ENCODE data around the gene INTS11. TPM values are rescaled to one million over a fixed set of nuclear protein-coding genes. Genes with fewer than 3 reads are reported as not detected.

INTS11 gene
- total and polyA plus RNA-seq, 2 experiments from 2014 or later: 102 to 161 TPM

DNA sequence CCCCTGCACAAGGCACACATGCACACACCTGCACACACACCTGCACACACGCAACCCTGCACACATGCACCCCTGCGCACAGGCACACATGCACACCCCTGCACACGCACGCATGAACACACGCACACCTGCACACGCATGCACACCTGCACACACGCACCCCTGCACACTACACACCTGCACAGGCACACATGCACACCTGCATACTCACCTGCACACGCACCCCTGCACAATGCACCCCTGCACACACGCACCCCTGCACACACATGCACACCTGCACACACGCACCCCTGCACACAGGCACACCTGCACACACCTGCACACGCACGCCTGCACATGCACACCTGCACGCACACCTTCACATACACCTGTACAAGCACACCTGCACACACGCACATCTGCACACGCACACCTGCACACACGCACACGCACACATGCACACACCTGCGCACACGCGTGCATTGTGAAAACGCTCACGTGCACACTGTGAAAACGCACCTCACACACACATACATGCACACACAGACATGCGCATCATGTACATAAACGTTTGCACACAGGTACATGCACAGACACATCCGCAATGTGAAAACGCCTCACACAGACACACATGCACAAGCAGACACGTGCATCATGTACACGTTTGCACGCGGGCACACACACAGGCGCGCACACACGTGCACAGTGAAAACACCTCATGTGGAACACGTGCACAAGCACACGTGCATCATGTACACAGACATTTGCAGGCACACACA lies 16.5 kb upstream of the INTS11 start:
- Histone ChIP-seq H3K4me1 (ENCODE audit: insufficient read depth) (no peaks in the 10 kb centered on the region), H3K27me3 (ENCODE audit: insufficient read depth) (no peaks in the 10 kb centered on the region), H3K79me2 (replicated peaks; ENCODE audit: insufficient read depth) (no peaks in the 10 kb centered on the region), H3K4me3 (no peak overlapping the region), H2AFZ (no peak overlapping the region), H4K20me1 (replicated peaks; ENCODE audit: insufficient read depth) (0 out of 2 replicates have a peak, but pooled peaks cover 3% of the 10 kb centered on the region), H3K4me2 (no peak overlapping the region), H3K9me2 (ENCODE audit: insufficient read depth) (no peaks in the 10 kb centered on the region), H3K36me3 (ENCODE audit: insufficient read depth) (no peaks in the 10 kb centered on the region), H3K27ac (ENCODE audit: low read depth) (no peak overlapping the region), H3F3A (replicated peaks; ENCODE audit: low read depth) (peaks cover 9% of the 10 kb centered on the region)
- Mint-ChIP-seq H3K4me1 (no peaks in the 10 kb centered on the region; the same call in 2 of the 3 replicates), H3K27ac (no peak overlapping the region), H3K9me3 (no peaks in the 10 kb centered on the region; the same call in 2 of the 3 replicates), H3K36me3 (ENCODE audit: low read depth) (peaks cover 18% of the 10 kb centered on the region), H3K27me3 (ENCODE audit: insufficient read depth, low read depth, poor library complexity) (peaks cover 6% of the 10 kb centered on the region), H3K4me3 (no peak overlapping the region)
- ATAC-seq: no peak
- no peak for DNase-seq (ENCODE audit: low spot score)
- TF ChIP-seq JUNB (IDR thresholded peaks at IDR 0.05; ENCODE audit: unreplicated experiment): no peak
- TF ChIP-seq, protein P1, sequence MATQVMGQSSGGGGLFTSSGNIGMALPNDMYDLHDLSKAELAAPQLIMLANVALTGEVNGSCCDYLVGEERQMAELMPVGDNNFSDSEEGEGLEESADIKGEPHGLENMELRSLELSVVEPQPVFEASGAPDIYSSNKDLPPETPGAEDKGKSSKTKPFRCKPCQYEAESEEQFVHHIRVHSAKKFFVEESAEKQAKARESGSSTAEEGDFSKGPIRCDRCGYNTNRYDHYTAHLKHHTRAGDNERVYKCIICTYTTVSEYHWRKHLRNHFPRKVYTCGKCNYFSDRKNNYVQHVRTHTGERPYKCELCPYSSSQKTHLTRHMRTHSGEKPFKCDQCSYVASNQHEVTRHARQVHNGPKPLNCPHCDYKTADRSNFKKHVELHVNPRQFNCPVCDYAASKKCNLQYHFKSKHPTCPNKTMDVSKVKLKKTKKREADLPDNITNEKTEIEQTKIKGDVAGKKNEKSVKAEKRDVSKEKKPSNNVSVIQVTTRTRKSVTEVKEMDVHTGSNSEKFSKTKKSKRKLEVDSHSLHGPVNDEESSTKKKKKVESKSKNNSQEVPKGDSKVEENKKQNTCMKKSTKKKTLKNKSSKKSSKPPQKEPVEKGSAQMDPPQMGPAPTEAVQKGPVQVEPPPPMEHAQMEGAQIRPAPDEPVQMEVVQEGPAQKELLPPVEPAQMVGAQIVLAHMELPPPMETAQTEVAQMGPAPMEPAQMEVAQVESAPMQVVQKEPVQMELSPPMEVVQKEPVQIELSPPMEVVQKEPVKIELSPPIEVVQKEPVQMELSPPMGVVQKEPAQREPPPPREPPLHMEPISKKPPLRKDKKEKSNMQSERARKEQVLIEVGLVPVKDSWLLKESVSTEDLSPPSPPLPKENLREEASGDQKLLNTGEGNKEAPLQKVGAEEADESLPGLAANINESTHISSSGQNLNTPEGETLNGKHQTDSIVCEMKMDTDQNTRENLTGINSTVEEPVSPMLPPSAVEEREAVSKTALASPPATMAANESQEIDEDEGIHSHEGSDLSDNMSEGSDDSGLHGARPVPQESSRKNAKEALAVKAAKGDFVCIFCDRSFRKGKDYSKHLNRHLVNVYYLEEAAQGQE (IDR thresholded peaks at IDR 0.05; ENCODE audit: unreplicated experiment): no peak
- TF ChIP-seq, protein P2, sequence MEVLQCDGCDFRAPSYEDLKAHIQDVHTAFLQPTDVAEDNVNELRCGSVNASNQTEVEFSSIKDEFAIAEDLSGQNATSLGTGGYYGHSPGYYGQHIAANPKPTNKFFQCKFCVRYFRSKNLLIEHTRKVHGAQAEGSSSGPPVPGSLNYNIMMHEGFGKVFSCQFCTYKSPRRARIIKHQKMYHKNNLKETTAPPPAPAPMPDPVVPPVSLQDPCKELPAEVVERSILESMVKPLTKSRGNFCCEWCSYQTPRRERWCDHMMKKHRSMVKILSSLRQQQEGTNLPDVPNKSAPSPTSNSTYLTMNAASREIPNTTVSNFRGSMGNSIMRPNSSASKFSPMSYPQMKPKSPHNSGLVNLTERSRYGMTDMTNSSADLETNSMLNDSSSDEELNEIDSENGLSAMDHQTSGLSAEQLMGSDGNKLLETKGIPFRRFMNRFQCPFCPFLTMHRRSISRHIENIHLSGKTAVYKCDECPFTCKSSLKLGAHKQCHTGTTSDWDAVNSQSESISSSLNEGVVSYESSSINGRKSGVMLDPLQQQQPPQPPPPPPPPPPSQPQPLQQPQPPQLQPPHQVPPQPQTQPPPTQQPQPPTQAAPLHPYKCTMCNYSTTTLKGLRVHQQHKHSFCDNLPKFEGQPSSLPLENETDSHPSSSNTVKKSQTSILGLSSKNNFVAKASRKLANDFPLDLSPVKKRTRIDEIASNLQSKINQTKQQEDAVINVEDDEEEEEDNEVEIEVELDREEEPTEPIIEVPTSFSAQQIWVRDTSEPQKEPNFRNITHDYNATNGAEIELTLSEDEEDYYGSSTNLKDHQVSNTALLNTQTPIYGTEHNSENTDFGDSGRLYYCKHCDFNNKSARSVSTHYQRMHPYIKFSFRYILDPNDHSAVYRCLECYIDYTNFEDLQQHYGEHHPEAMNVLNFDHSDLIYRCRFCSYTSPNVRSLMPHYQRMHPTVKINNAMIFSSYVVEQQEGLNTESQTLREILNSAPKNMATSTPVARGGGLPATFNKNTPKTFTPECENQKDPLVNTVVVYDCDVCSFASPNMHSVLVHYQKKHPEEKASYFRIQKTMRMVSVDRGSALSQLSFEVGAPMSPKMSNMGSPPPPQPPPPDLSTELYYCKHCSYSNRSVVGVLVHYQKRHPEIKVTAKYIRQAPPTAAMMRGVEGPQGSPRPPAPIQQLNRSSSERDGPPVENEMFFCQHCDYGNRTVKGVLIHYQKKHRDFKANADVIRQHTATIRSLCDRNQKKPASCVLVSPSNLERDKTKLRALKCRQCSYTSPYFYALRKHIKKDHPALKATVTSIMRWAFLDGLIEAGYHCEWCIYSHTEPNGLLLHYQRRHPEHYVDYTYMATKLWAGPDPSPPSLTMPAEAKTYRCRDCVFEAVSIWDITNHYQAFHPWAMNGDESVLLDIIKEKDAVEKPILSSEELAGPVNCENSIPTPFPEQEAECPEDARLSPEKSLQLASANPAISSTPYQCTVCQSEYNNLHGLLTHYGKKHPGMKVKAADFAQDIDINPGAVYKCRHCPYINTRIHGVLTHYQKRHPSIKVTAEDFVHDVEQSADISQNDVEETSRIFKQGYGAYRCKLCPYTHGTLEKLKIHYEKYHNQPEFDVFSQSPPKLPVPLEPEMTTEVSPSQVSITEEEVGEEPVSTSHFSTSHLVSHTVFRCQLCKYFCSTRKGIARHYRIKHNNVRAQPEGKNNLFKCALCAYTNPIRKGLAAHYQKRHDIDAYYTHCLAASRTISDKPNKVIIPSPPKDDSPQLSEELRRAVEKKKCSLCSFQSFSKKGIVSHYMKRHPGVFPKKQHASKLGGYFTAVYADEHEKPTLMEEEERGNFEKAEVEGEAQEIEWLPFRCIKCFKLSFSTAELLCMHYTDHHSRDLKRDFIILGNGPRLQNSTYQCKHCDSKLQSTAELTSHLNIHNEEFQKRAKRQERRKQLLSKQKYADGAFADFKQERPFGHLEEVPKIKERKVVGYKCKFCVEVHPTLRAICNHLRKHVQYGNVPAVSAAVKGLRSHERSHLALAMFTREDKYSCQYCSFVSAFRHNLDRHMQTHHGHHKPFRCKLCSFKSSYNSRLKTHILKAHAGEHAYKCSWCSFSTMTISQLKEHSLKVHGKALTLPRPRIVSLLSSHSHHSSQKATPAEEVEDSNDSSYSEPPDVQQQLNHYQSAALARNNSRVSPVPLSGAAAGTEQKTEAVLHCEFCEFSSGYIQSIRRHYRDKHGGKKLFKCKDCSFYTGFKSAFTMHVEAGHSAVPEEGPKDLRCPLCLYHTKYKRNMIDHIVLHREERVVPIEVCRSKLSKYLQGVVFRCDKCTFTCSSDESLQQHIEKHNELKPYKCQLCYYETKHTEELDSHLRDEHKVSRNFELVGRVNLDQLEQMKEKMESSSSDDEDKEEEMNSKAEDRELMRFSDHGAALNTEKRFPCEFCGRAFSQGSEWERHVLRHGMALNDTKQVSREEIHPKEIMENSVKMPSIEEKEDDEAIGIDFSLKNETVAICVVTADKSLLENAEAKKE (CRISPR knock-in tag; IDR thresholded peaks at IDR 0.05): no peak
- no peak for TF ChIP-seq NANOG (IDR thresholded peaks at IDR 0.05; ENCODE audit: borderline replicate concordance)
- TF ChIP-seq EZH2 (IDR thresholded peaks at IDR 0.05; ENCODE audit: low read depth, unreplicated experiment): no peak
- no peak for TF ChIP-seq ZNF331 (CRISPR knock-in tag; IDR thresholded peaks at IDR 0.05; ENCODE audit: low read depth)
- no peak for TF ChIP-seq POLR2AphosphoS5 (IDR thresholded peaks at IDR 0.05; ENCODE audit: low read depth)
- no peak for TF ChIP-seq EZH2phosphoT487 (IDR thresholded peaks at IDR 0.05; ENCODE audit: unreplicated experiment)
- TF ChIP-seq ZNF114 (CRISPR knock-in tag; IDR thresholded peaks at IDR 0.05): no peak
- TF ChIP-seq, protein P3, sequence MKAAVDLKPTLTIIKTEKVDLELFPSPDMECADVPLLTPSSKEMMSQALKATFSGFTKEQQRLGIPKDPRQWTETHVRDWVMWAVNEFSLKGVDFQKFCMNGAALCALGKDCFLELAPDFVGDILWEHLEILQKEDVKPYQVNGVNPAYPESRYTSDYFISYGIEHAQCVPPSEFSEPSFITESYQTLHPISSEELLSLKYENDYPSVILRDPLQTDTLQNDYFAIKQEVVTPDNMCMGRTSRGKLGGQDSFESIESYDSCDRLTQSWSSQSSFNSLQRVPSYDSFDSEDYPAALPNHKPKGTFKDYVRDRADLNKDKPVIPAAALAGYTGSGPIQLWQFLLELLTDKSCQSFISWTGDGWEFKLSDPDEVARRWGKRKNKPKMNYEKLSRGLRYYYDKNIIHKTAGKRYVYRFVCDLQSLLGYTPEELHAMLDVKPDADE (IDR thresholded peaks at IDR 0.05): no peak
- no peak for TF ChIP-seq STAT1 (IDR thresholded peaks at IDR 0.05; ENCODE audit: unreplicated experiment)
- TF ChIP-seq, protein P4, sequence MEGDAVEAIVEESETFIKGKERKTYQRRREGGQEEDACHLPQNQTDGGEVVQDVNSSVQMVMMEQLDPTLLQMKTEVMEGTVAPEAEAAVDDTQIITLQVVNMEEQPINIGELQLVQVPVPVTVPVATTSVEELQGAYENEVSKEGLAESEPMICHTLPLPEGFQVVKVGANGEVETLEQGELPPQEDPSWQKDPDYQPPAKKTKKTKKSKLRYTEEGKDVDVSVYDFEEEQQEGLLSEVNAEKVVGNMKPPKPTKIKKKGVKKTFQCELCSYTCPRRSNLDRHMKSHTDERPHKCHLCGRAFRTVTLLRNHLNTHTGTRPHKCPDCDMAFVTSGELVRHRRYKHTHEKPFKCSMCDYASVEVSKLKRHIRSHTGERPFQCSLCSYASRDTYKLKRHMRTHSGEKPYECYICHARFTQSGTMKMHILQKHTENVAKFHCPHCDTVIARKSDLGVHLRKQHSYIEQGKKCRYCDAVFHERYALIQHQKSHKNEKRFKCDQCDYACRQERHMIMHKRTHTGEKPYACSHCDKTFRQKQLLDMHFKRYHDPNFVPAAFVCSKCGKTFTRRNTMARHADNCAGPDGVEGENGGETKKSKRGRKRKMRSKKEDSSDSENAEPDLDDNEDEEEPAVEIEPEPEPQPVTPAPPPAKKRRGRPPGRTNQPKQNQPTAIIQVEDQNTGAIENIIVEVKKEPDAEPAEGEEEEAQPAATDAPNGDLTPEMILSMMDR (conservative IDR thresholded peaks at IDR 0.05; ENCODE audit: low read depth in 2 of 2): no peak
- TF ChIP-seq CREB1 (CRISPR knock-in tag; IDR thresholded peaks at IDR 0.05; ENCODE audit: low read depth): no peak

Measured in GM23338 (cell line).